GM13976 (cell line): ENCODE data around the gene LBH.
A peak's percentile ranks its signal among the peaks of the same experiment; 100 is the strongest.

Experiments used
- DNase-seq: peaks from one replicate; pipeline ENCODE4 v3.0.0; 2012; ENCODE audit warnings: low spot score
- CTCF ChIP-seq: IDR thresholded peaks from 2 replicates; pipeline ENCODE4 v1.5.1; 2012; ENCODE audit warnings: borderline replicate concordance, mild to moderate bottlenecking; ENCODE audit not compliant: insufficient read depth; ENCODE audit errors: extremely low read depth, missing control alignments, control extremely low read depth
- in situ Hi-C: fragments of 300-500 bp; cut with MboI; formaldehyde crosslinking; loops from one replicate; pipeline ENCODE4 v1.12.0; 2022; ENCODE audit warnings: low sequenced_read_pairs, mixed read lengths, inconsistent platforms; ENCODE audit not compliant: unreplicated experiment

LBH gene

GRCh38 chr2:30225131-30225762 is 6.1 kb upstream of the LBH start:
- peak; percentile 46 for DNase-seq
- TF ChIP-seq CTCF: no peak
- in situ Hi-C loops: no loop called here

- no peak for TF ChIP-seq CTCF
- peak; percentile 62 for DNase-seq
- in situ Hi-C loops: no loop called here
These were observed 4.9 kb upstream of the LBH start for GRCh38 chr2:30226144-30227032.

GRCh38 chr2:30229596-30229995 is 1.7 kb upstream of the LBH start:
- in situ Hi-C loops: no loop called here
- no peak for TF ChIP-seq CTCF

GRCh38 chr2:30230497-30231211 is 680 bp upstream of the LBH start:
- in situ Hi-C loops: no loop called here
- DNase-seq: no peak
- TF ChIP-seq CTCF: no peak

More at GRCh38 chr2:30229596-30229995, 1.7 kb upstream of the LBH start:
- no peak for DNase-seq

DNA sequence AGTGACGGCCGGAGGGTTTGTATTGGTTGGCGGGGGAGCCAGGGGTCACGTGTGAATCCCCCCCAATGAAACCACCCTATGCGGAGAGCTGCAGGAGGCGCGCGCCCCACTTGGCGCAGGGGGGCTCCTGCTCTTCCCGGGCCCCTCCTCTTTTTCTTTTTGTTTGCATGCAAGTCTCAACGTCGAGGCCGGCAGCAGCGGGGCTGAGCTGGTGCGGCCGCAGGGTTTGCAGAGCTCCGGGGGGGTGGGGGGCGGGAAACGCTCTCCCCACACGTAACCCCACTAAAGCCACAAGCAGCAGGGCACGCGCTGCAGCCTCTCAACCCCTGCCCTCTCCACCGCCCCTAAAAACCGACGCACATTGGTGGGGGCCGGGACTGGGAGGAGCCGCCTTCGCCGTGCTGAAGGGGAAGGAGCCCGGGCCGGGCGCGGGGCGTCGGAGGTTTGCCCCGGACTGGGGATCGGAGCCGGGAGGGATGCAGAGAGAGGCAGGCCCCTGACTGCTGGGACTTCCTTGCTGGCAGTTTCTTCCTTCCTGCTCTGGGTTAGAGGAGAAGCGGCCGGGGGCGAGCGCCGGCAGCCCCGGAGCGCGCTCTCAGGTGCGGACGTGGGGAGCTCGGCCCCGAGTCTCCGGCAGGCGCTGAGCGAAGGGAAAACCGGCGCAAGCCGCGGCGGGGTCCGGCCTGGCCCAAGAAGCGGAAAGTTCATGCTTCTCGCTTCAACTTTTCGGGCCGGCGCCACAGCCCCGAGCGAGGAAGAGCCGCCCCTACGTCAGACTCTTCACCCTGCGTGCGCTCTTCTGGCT is 864 bp downstream of the LBH start:
- TF ChIP-seq CTCF: no peak
- in situ Hi-C loops: no loop called here
- peak; percentile 85 for DNase-seq

DNA sequence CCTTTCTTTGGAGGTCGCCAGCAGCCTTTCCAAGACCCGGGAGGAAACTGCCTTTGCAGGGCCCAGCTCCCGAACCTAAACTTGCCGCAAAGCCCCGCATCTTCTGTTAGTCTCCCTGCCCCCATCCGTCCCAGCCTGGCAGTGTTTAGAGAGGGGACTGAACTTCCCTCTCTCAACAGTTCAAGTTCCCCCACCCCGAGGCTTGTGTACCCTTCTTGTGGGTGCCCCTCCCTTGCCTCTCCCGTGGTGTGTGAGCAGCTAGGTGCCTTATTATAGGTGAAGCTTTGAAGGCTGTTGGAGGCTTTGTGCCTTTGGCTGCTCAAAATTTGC is 1.4 kb downstream of the LBH start:
- no peak for TF ChIP-seq CTCF
- in situ Hi-C loops: no loop called here
- DNase-seq: no peak
